GM18520 (cell line): ENCODE results near the gene NHERF2.

Experiments
- ATAC-seq: cut with Tn5 transposase; IDR thresholded peaks from one replicate; pipeline ENCODE4 v1.9.1; 2021; ENCODE audit not compliant: unreplicated experiment

NHERF2 gene

GRCh38 chr16:2038382-2039231, 11.9 kb downstream of the NHERF2 start:
- no peak for ATAC-seq

GRCh38 chr16:2039274-2040031, 12.8 kb downstream of the NHERF2 start:
- ATAC-seq, result no peak

DNA sequence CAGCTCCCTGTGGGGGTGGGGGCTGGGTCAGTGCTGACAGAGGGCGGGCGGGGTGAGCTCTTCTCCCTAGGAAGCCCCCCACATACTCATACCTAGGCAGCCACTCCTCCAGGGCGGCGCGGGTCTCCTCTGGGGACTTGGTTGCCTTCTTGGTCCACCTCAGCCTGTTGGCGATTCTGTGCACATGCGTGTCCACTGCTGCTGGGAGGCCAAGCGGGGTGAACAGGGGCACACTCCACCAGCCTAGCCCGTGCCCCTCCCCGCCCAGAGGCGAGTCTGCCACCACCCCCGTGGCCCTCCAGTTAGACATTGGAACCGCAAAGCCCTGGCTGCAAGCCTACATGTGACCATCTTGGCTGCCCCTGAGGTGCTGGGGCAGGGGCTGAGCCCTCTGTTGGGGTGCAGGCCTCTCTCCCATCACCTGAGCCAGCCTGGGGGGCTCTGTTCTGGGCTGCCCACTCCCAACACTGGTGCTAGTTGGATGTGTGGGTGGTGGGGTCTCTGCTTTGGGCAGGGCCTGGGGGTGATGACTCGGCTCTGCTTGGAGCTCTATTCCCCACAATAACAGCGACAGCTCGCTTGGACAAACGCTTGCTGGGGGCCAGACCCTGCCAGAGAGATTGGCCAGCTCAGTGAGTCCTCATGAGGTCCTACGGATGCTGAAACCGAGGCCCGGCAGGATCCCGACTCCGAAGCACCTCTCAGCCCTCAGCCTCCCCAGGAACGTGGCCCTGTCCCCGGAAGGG, 13.5 kb downstream of the NHERF2 start:
- ATAC-seq, result no peak

GRCh38 chr16:2040787-2041522, 14.3 kb downstream of the NHERF2 start:
- no peak for ATAC-seq

DNA sequence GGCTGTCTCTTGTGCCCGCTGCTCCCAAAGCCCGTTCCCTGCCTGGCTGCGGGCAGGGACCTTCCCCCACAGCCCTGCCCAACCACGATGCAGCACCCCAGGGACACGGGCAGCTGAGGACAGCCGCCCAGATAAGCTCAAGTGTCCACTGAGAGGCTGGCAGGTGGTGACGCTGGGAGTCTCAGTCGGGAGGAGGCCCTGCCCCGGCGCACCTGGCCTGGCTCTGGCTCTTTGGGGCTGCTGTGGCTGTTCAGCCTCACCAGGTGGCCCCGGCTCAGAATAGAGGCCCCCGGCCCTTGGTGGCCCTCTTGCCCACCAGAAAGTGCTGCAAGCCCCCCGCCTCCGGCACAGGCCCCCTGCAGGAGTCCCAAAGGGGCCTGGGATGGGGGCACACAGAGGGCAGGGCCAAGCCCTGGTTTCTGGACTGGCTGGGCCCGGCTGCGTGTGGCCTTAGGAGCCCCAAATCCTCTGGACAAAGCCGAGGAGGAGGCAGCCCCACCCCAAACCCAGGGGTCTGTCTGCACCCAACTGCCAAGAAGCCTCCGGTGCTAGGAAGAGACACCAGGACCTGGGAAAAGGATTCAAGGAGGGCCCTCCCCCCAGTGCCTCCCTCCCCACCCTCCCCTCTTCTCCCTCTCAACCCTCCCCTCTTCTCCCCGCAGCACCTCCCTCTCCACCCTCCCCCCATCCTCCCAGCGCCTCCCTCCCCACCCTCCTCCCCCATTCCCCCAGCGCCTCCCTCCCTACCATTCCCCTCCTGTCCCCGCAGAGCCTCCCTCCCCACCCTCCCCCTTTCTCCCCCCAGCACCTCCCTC, 15.7 kb downstream of the NHERF2 start:
- ATAC-seq, result no peak

GRCh38 chr16:2042986-2043666, 16.4 kb downstream of the NHERF2 start:
- no peak for ATAC-seq

- no peak for ATAC-seq
Measured at GRCh38 chr16:2043667-2044451, 17.2 kb downstream of the NHERF2 start.

GRCh38 chr16:2044541-2044940, 17.8 kb downstream of the NHERF2 start:
- ATAC-seq, result no peak

DNA sequence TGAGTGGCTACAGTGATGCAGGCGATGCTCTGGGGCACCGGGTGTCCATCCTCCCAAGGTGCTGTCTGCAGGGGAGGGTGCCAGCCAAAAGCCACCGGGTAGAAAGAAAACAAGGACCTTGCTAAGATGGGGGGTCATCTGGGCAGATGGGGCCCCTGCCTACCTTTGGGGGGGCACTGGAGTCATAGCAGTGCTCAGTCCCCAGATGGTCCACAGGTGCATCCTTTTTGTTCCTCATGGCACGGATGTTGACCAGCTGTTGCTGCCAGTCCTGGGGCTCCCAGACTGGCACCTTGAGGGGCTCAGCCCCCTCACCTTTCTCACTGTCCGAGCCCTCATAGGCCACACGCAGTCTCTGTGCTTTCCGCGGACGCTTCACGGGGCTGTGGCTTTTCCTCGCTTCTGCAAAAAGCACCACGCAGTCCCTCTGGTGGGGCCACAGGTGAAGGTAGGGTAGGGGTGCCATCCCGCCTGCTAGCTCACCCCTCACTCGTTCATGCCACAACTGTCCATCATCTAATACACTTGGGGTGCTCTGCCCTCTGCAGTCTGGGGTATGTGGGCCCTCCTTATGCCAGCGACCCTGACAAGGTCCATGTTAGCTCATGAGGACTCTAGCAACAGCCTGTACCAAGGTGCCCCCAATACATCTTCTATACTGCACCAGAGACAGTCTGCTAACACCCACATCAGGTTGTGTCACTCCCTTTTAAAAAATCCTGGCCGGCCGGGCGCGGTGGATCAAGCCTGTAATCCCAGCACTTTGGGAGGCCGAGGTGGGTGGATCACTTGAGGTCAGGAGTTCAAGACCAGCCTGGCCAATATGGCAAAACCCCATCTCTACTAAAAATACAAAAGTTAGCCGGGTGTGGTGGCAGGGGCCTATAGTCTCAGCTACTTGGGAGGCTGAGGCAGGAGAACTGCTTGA, 19.5 kb downstream of the NHERF2 start:
- no peak for ATAC-seq

DNA sequence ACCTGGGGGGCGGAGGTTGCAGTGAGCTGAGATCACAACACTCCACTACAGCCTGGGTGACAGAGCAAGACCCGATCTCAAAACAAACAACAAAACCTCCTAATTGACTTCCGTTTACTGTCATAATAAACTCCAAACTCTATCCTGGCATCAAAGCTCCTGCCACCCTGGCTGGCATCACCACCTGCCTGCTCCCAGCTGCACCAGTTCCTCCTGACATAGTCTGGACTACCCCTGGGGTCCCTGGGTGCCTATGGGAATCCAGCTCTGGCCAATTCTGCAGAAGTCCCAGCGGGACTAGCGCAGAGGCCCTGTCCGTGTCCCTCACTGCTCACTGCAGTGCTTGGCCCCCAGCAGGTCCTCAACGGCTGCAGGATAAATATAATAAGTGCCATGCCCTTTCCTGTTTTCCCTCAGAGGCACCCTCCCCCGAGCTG, 20.2 kb downstream of the NHERF2 start:
- no peak for ATAC-seq

GRCh38 chr16:2047330-2048115, 20.8 kb downstream of the NHERF2 start, which contains the start of the genes NTHL1 and TSC2:
NTHL1 (minus strand) TSS chr16:2047834; CDS start chr16:2047823, 11 bp downstream.
TSC2 (plus strand) TSS chr16:2047985; CDS start chr16:2048616, 631 bp downstream.
- peak; percentile 95 for ATAC-seq

DNA sequence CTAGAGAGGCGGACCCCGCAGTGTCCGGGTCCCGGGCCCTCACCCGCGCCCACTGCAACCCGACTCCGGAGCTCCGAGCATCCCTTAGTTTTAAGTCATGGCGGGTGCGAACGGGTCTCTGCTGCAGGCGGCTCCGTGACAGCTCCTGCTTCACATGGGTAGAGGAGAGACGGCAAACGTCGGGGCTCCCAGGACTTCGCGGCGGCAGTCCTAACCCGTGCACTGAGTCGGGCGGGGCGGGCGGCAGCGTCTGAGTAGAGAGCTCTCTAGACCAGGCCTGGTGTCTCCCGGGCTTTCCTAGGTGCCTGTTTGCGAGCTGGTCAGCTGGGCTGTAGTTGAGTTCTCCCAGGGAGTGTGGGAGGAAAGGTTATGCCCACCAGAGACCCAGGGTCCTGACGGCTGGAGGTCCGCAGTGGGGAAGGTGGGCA, 21.4 kb downstream of the NHERF2 start:
- ATAC-seq, result no peak

GRCh38 chr16:2053211-2053610, 26.5 kb downstream of the NHERF2 start:
- ATAC-seq, result no peak

- no peak for ATAC-seq
Measured at GRCh38 chr16:2053897-2054296, 27.2 kb downstream of the NHERF2 start.

GRCh38 chr16:2054543-2055245, 28.0 kb downstream of the NHERF2 start:
- no peak for ATAC-seq

GRCh38 chr16:2056077-2056476, 29.4 kb downstream of the NHERF2 start:
- no peak for ATAC-seq
